Ovary (tissue), 9 donors: ENCODE data around the gene NUPR2. TPM values are rescaled to one million over a fixed set of nuclear protein-coding genes. Genes with fewer than 3 reads are reported as not detected.

ENCODE experiments used
- polyA plus RNA-seq, 2 donors: library from polyadenylated mRNA; stranded (reverse); fragments of 200-250 nt in 1 of 2; fragments of 350-450 nt in 1 of 2; fragmentation: Illumina TruSeq in 1 of 2; extraction: RNeasy Lipid Tissue Mini Kit (QIAGEN cat#74804) in 1 of 2; gene quantifications; one replicate each; pipeline ENCODE4 v1.2.3, GENCODE V29; 2013 to 2014
- total RNA-seq, 7 donors: library from RNA; depleted of rRNA in 2 of 7; stranded (reverse); fragments of >200 nt in 2 of 7; fragmentation: NEBNext Ultra II Directional in 3 of 7; extraction: Animal tissue kit (Norgen Biotek cat#: 25700) in 3 of 7; gene quantifications; one replicate each; pipeline versions ENCODE4 v1.1.0 to v1.2.4, GENCODE V29; 2016 to 2023
- donor health status: DM: no; HTN: no; CAD: no; lungs with moderate emphysema.
- donor health status: DM: no; HTN: no; CAD: no.
- donor health status: Bipolar disorder and iron deficiency.
- donor health status: DM: yes; HTN: yes; CAD: no.
- donor health status: DM: no; HTN: no; CAD: no.
- donor health status: DM: yes; HTN: yes; CAD: no.

Gene NUPR2
- total and polyA plus RNA-seq, 9 donors: 7.1 TPM; not detected in 8

Other genes starting within 250 kb of the NUPR2 start
- 1 to 10 TPM; 4.2 to 8.8 (median 5.6) TPM for gene ZNF713, start 229.0 kb downstream of the NUPR2 start, total RNA-seq
- 1 to 10 TPM; 3.2 to 7.0 TPM for gene ZNF713, start 229.0 kb downstream of the NUPR2 start, polyA plus RNA-seq
- 10 to 100 TPM in 4 of 7 donors, 1 to 10 TPM in 3; 4.7 to 13.4 (median 11.4) TPM for gene MRPS17, start 164.5 kb downstream of the NUPR2 start, total RNA-seq
- gene MRPS17, start 164.5 kb downstream of the NUPR2 start, polyA plus RNA-seq: 10 to 100 TPM in 1 of 2 donors, 1 to 10 TPM in 1; 8.3 to 18.9 TPM
- gene NIPSNAP2, start 151.8 kb downstream of the NUPR2 start, total RNA-seq: 10 to 100 TPM; 51.5 to 78.5 (median 56.9) TPM
- 10 to 100 TPM; 41.0 to 67.9 TPM for gene NIPSNAP2, start 151.8 kb downstream of the NUPR2 start, polyA plus RNA-seq
- gene PSPH, start 65.0 kb downstream of the NUPR2 start, total RNA-seq: 10 to 100 TPM; 10.3 to 36.9 (median 14.8) TPM
- 10 to 100 TPM in 1 of 2 donors, 1 to 10 TPM in 1; 7.5 to 10.3 TPM for gene PSPH, start 65.0 kb downstream of the NUPR2 start, polyA plus RNA-seq
- 100 to 1,000 TPM in 1 of 7 donors, 10 to 100 TPM in 6; 50.2 to 108 (median 78.3) TPM for gene CCT6A, start 64.7 kb downstream of the NUPR2 start, total RNA-seq
- 100 to 1,000 TPM in 1 of 2 donors, 10 to 100 TPM in 1; 69.1 to 112 TPM for gene CCT6A, start 64.7 kb downstream of the NUPR2 start, polyA plus RNA-seq
- 100 to 1,000 TPM in 5 of 7 donors, 10 to 100 TPM in 2; 56.3 to 119 (median 105) TPM for gene SUMF2, start 52.1 kb downstream of the NUPR2 start, total RNA-seq
- 100 to 1,000 TPM in 1 of 2 donors, 10 to 100 TPM in 1; 90.2 to 167 TPM for gene SUMF2, start 52.1 kb downstream of the NUPR2 start, polyA plus RNA-seq
- 1 to 10 TPM; 1.0 to 2.3 (median 1.1) TPM for gene PHKG1, start 23.5 kb downstream of the NUPR2 start, total RNA-seq
- 1 to 10 TPM in 1 of 2 donors, under 1 TPM in 1; 0.97 to 1.2 TPM for gene PHKG1, start 23.5 kb downstream of the NUPR2 start, polyA plus RNA-seq
- 100 to 1,000 TPM; 241 to 389 (median 282) TPM for gene CHCHD2, start 9.9 kb downstream of the NUPR2 start, total RNA-seq
- gene CHCHD2, start 9.9 kb downstream of the NUPR2 start, polyA plus RNA-seq: 100 to 1,000 TPM; 323 to 409 TPM